GM21381 (cell line): ENCODE results near the gene CRYBB3.
"Not testable (repeated sequence)": the region's sequence is repeated elsewhere in the genome, so short reads cannot be mapped to it uniquely, and the experiment has no call there.

Experiments
- ATAC-seq: cut with Tn5 transposase; IDR thresholded peaks from one replicate; pipeline ENCODE4 v1.9.1; 2021; ENCODE audit warnings: mild to moderate bottlenecking, moderate library complexity; ENCODE audit not compliant: unreplicated experiment

The CRYBB3 gene

GRCh38 chr22:25204547-25204946 lies 4.9 kb downstream of the CRYBB3 start:
- not testable (repeated sequence) for ATAC-seq

- ATAC-seq, result no peak
These were observed 6.2 kb downstream of the CRYBB3 start for GRCh38 chr22:25205847-25206246.

- ATAC-seq, result no peak
These were observed 7.3 kb downstream of the CRYBB3 start for GRCh38 chr22:25206998-25207397.

GRCh38 chr22:25207553-25208157 lies 8.0 kb downstream of the CRYBB3 start:
- ATAC-seq, result no peak

- ATAC-seq, result no peak
These were observed 8.7 kb downstream of the CRYBB3 start for GRCh38 chr22:25208328-25208727.

- no peak for ATAC-seq
These were observed 9.3 kb downstream of the CRYBB3 start for GRCh38 chr22:25208743-25209505.

GRCh38 chr22:25210793-25211192 lies 11.1 kb downstream of the CRYBB3 start:
- ATAC-seq, result no peak

GRCh38 chr22:25212337-25212736 lies 12.7 kb downstream of the CRYBB3 start:
- no peak for ATAC-seq

- no peak for ATAC-seq
These were observed 13.6 kb downstream of the CRYBB3 start for GRCh38 chr22:25213221-25213620.

GRCh38 chr22:25216230-25216629 lies 16.6 kb downstream of the CRYBB3 start:
- no peak for ATAC-seq

GRCh38 chr22:25219211-25219689 lies 19.6 kb downstream of the CRYBB3 start, which contains the start of gene CRYBB2:
TSS of gene CRYBB2 (plus strand) at chr22:25219639. CDS start at chr22:25221430, 1,791 bp downstream.
- no peak for ATAC-seq

GRCh38 chr22:25219948-25220442 lies 20.3 kb downstream of the CRYBB3 start:
- ATAC-seq, result no peak

GRCh38 chr22:25221790-25222189 lies 22.1 kb downstream of the CRYBB3 start:
- no peak for ATAC-seq

- no peak for ATAC-seq
These were observed 23.7 kb downstream of the CRYBB3 start for GRCh38 chr22:25223269-25223850.

GRCh38 chr22:25228822-25229221 lies 29.2 kb downstream of the CRYBB3 start:
- no peak for ATAC-seq

GRCh38 chr22:25230760-25231159 lies 31.1 kb downstream of the CRYBB3 start:
- ATAC-seq, result not testable (repeated sequence)

GRCh38 chr22:25232301-25232700 lies 32.6 kb downstream of the CRYBB3 start:
- no peak for ATAC-seq

GRCh38 chr22:25233706-25234105 lies 34.0 kb downstream of the CRYBB3 start:
- ATAC-seq, result not testable (repeated sequence)

- peak; percentile 70 for ATAC-seq
These were observed 36.1 kb downstream of the CRYBB3 start for GRCh38 chr22:25235547-25236290.

GRCh38 chr22:25236417-25236816 lies 36.8 kb downstream of the CRYBB3 start:
- no peak for ATAC-seq

- ATAC-seq, result no peak
These were observed 37.8 kb downstream of the CRYBB3 start for GRCh38 chr22:25237503-25237902.
